GM18526 (cell line): ENCODE results near the gene SPI1.

Source experiments
- POLR2A ChIP-seq: IDR thresholded peaks from 3 replicates; pipeline ENCODE4 v1.6.1; 2011; ENCODE audit not compliant: insufficient read length; ENCODE audit errors: extremely low read depth

Gene SPI1

GRCh38 chr11:47394322-47395222 is 16.2 kb upstream of the SPI1 start:
- peak; percentile 60 for TF ChIP-seq POLR2A

- TF ChIP-seq POLR2A = no peak
Measured at GRCh38 chr11:47394050-47394321, 15.6 kb upstream of the SPI1 start.

- TF ChIP-seq POLR2A = no peak
Measured at GRCh38 chr11:47393163-47394049, 15.1 kb upstream of the SPI1 start.

GRCh38 chr11:47392546-47393162 is 14.3 kb upstream of the SPI1 start:
- no peak for TF ChIP-seq POLR2A

- TF ChIP-seq POLR2A = no peak
Measured at GRCh38 chr11:47391711-47392432, 13.5 kb upstream of the SPI1 start.

- no peak for TF ChIP-seq POLR2A
Measured at GRCh38 chr11:47391077-47391583, 12.8 kb upstream of the SPI1 start.

GRCh38 chr11:47390422-47390760 is 12.0 kb upstream of the SPI1 start:
- no peak for TF ChIP-seq POLR2A

GRCh38 chr11:47389577-47390421 is 11.5 kb upstream of the SPI1 start:
- TF ChIP-seq POLR2A = no peak

- no peak for TF ChIP-seq POLR2A
Measured at GRCh38 chr11:47388697-47389576, 10.6 kb upstream of the SPI1 start.

GRCh38 chr11:47387944-47388696 is 9.8 kb upstream of the SPI1 start:
- TF ChIP-seq POLR2A = no peak

GRCh38 chr11:47384498-47384897 is 6.2 kb upstream of the SPI1 start:
- no peak for TF ChIP-seq POLR2A

- no peak for TF ChIP-seq POLR2A
Measured at GRCh38 chr11:47383071-47383470, 4.7 kb upstream of the SPI1 start.
